B cell (primary cell): ENCODE data around the gene CAMK1D.

Experiments
- EZH2 ChIP-seq: IDR thresholded peaks from 2 replicates; pipeline ENCODE4 v1.6.1; 2012; ENCODE audit warnings: borderline replicate concordance, low read depth, mild to moderate bottlenecking, moderate library complexity, low read length; ENCODE audit not compliant: insufficient read depth, poor library complexity, severe bottlenecking
- TF ChIP-seq, protein P1 (sequence below): fragments of 200-600 bp; IDR thresholded peaks from one replicate; pipeline ENCODE4 v1.8.0; 2022; ENCODE audit warnings: antibody characterized with exemption, mild to moderate bottlenecking

DNA sequence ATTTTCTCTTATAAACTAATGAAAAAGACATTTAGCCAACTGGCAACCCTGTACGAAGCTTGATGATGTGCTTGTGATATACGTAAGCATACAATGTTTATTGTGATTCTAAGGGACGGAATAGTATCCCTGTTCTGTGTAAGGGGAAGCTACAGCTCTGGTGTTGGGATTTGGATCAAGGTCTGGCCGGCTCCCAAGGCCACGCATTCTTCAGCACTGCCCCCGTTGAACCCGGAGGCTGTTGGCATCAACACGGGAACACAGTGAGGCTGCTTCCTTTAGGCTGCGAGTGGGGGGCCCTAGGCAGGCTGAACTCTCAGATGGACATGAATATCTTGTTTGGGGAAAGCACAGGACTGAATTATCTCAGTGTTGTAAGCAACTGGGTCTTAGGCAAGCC is 180.6 kb downstream of the CAMK1D start:
- TF ChIP-seq, protein P1, sequence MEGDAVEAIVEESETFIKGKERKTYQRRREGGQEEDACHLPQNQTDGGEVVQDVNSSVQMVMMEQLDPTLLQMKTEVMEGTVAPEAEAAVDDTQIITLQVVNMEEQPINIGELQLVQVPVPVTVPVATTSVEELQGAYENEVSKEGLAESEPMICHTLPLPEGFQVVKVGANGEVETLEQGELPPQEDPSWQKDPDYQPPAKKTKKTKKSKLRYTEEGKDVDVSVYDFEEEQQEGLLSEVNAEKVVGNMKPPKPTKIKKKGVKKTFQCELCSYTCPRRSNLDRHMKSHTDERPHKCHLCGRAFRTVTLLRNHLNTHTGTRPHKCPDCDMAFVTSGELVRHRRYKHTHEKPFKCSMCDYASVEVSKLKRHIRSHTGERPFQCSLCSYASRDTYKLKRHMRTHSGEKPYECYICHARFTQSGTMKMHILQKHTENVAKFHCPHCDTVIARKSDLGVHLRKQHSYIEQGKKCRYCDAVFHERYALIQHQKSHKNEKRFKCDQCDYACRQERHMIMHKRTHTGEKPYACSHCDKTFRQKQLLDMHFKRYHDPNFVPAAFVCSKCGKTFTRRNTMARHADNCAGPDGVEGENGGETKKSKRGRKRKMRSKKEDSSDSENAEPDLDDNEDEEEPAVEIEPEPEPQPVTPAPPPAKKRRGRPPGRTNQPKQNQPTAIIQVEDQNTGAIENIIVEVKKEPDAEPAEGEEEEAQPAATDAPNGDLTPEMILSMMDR: no peak
- TF ChIP-seq EZH2: no peak
